MCF 10A (cell line): ENCODE measurements around the gene HIGD1C. TPM values are rescaled to one million over a fixed set of nuclear protein-coding genes. Genes with fewer than 3 reads are reported as not detected.
"Not testable (repeated sequence)": the region's sequence is repeated elsewhere in the genome, so short reads cannot be mapped to it uniquely, and the experiment has no call there.

Experiments used
- BruUV-seq: library from RNA; stranded (reverse); fragments of 400-500 nt; replicated peaks from 2 replicates; lab custom pipeline; 2021; lab: Mats Ljungman, UMichigan
- CTCF ChIA-PET: fragments of 300-600 bp; sonication (Branson Sonifier 250); formaldehyde crosslinking; extraction: SDS; loops from one replicate; lab custom pipeline; 2021; ENCODE audit warnings: antibody characterized with exemption, inconsistent platforms; lab: Yijun Ruan, JAX
- POLR2A ChIA-PET: fragments of 300-600, 350-650 bp; sonication (Branson Sonifier 250); formaldehyde crosslinking; extraction: SDS; loops from one replicate; lab custom pipeline; 2020; ENCODE audit warnings: antibody characterized with exemption, inconsistent platforms; lab: Yijun Ruan, JAX
- DNase-seq: peaks from one replicate; pipeline ENCODE4 v3.0.0-alpha.2; 2018; ENCODE audit not compliant: unreplicated experiment
- H3K27ac Mint-ChIP-seq: one replicate; pipeline ENCODE4 v1.8.0; 2022; ENCODE audit warnings: mild to moderate bottlenecking, low read depth, mixed read lengths; ENCODE audit not compliant: unreplicated experiment
- H3K27me3 Mint-ChIP-seq: one replicate; pipeline ENCODE4 v1.8.0; 2022; ENCODE audit warnings: mixed read lengths; ENCODE audit not compliant: insufficient read depth, unreplicated experiment
- H3K36me3 Mint-ChIP-seq: one replicate; pipeline ENCODE4 v1.8.0; 2022; ENCODE audit warnings: mild to moderate bottlenecking, moderate library complexity, mixed read lengths; ENCODE audit not compliant: insufficient read depth, unreplicated experiment
- H3K4me1 Mint-ChIP-seq: one replicate; pipeline ENCODE4 v1.8.0; 2022; ENCODE audit warnings: mixed read lengths; ENCODE audit not compliant: insufficient read depth, unreplicated experiment
- H3K4me3 Mint-ChIP-seq: one replicate; pipeline ENCODE4 v1.8.0; 2022; ENCODE audit warnings: mild to moderate bottlenecking, moderate library complexity, mixed read lengths; ENCODE audit not compliant: unreplicated experiment
- H3K9me3 Mint-ChIP-seq: one replicate; pipeline ENCODE4 v1.8.0; 2022; ENCODE audit warnings: mixed read lengths; ENCODE audit not compliant: unreplicated experiment
- intact Hi-C: fragments of 100-400 bp; cut with micrococcal nuclease; formaldehyde crosslinking; loops from 2 replicates; pipeline ENCODE4 v1.14.1; 2022
- total RNA-seq: library from RNA; stranded (reverse); gene quantifications from 2 replicates; pipeline ENCODE4 v1.2.3, GENCODE V29; 2022
- TF ChIP-seq, protein P1 (sequence below): fragments of 200-600 bp; IDR thresholded peaks from one replicate; pipeline ENCODE4 v1.8.0; 2022; ENCODE audit warnings: antibody characterized with exemption, mild to moderate bottlenecking; ENCODE audit not compliant: unreplicated experiment

The HIGD1C gene
- total RNA-seq, 1 experiment from 2014 or later, result not detected

DNA sequence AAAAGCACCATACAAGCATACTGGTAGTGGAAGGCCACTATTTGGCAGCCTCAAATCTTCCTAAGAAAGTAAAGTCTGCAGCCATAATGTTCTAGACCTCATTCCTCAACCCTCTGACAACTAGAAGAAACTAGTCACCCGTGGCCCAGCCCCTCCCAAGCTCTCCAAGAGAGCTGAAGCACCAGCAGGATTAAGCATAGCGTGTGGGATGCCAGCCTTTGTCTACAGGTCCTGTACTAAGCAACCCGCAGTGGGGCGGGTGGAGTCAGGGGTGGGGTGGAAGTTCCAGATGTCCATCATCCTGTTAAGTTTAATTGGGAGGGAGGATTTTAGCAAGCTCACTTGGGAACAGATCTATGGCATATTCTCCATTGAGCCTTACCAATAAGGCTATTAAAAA lies 59.6 kb downstream of the HIGD1C start:
- peaks cover 10% of the 10 kb centered on the region for H3K4me1 Mint-ChIP-seq
- TF ChIP-seq, protein P1, sequence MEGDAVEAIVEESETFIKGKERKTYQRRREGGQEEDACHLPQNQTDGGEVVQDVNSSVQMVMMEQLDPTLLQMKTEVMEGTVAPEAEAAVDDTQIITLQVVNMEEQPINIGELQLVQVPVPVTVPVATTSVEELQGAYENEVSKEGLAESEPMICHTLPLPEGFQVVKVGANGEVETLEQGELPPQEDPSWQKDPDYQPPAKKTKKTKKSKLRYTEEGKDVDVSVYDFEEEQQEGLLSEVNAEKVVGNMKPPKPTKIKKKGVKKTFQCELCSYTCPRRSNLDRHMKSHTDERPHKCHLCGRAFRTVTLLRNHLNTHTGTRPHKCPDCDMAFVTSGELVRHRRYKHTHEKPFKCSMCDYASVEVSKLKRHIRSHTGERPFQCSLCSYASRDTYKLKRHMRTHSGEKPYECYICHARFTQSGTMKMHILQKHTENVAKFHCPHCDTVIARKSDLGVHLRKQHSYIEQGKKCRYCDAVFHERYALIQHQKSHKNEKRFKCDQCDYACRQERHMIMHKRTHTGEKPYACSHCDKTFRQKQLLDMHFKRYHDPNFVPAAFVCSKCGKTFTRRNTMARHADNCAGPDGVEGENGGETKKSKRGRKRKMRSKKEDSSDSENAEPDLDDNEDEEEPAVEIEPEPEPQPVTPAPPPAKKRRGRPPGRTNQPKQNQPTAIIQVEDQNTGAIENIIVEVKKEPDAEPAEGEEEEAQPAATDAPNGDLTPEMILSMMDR, result no peak
- POLR2A ChIA-PET, result interaction anchor here (0.7 to 2.0 kb wide), 8 partner anchors 10 to 329 kb away, joined by 3 to 12 read pairs (median 4); partner anchors contain the start of gene SLC11A2
- no peaks in the 10 kb centered on the region for H3K27me3 Mint-ChIP-seq
- H3K4me3 Mint-ChIP-seq, result no peak overlapping the region
- no TSS peak for BruUV-seq
- CTCF ChIA-PET, result interaction anchor here (0.5 to 0.6 kb wide), 2 partner anchors 26 to 85 kb away, joined by 3 read pairs; no protein-coding TSS in a partner anchor
- peaks cover 20% of the 10 kb centered on the region for H3K36me3 Mint-ChIP-seq
- no peak for DNase-seq
- no peak overlapping the region for H3K27ac Mint-ChIP-seq
- H3K9me3 Mint-ChIP-seq, result no peaks in the 10 kb centered on the region
- intact Hi-C loops, result no loop called here

DNA sequence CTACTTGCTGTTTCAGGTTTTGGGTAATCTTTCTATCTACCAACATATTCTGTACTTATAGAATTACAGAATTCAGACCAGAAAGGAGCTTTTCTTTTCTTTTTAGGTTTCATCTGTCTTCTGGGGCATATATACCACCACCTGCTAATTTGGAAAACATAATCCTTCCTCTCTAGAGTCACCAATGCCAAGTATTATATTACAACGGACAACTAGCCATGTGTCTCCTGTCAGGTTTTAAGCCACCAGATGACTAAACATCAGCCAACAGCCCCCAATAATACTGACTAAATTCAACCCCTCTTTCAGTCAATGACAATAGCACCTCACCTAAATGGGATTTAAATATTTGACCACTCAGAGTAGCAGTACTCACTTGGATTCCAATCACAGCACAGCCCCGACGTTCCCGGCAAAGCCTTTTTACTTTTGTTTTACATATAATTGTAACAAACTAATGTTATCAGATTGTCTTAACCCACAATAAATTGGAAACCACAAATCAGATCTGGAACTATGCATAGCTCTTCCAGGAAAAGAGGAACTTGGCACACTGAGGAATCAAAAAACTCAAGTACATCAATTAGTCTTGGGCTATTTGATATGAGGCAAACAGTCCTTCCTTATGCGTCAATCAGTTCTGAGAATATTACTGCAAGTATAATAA lies 60.4 kb downstream of the HIGD1C start:
- no peaks in the 10 kb centered on the region for H3K27me3 Mint-ChIP-seq
- no peak for DNase-seq
- H3K4me1 Mint-ChIP-seq, result peaks cover 10% of the 10 kb centered on the region
- peaks cover 12% of the 10 kb centered on the region for H3K36me3 Mint-ChIP-seq
- no peaks in the 10 kb centered on the region for H3K9me3 Mint-ChIP-seq
- TF ChIP-seq, protein P1, result no peak
- no peak overlapping the region for H3K27ac Mint-ChIP-seq
- CTCF ChIA-PET, result interaction anchor here (0.5 to 0.7 kb wide), 2 partner anchors 216 to 246 kb away, joined by 3 read pairs; no protein-coding TSS in a partner anchor
- POLR2A ChIA-PET, result interaction anchor here (0.7 to 2.0 kb wide), 7 partner anchors 10 to 369 kb away, joined by 3 to 12 read pairs (median 4); partner anchors contain the start of gene SLC11A2
- H3K4me3 Mint-ChIP-seq, result no peak overlapping the region
- BruUV-seq, result no TSS peak
- intact Hi-C loops, result no loop called here

DNA sequence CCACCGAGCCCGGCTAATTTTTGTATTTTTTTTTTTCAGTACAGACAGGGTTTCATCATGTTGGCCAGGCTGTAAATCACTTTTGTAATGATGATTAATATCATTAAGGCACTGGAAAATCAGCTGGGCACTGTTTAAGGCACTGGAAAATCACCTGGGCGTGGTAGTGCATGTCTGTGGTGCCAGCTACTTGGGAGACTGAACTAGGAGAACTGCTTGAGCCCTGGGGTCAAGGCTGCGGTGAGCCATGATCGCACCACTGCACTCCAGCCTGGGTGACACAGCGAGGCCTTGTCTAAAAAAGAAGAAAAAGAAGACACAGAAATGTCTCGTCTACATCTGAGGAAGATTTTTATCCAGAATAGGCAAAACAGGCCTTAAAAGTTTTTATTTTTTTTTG lies 61.1 kb downstream of the HIGD1C start:
- intact Hi-C loops, result no loop called here
- peak; percentile 27 for DNase-seq
- CTCF ChIA-PET, result interaction anchor here (0.6 to 0.7 kb wide), 3 partner anchors 247 to 860 kb away, joined by 3 read pairs; no protein-coding TSS in a partner anchor
- TF ChIP-seq, protein P1, result no peak
- Mint-ChIP-seq H3K4me3 (no peak overlapping the region), H3K36me3 (peaks cover 7% of the 10 kb centered on the region), H3K9me3 (no peaks in the 10 kb centered on the region), H3K27ac (no peak overlapping the region), H3K27me3 (no peaks in the 10 kb centered on the region), H3K4me1 (peaks cover 10% of the 10 kb centered on the region)
- POLR2A ChIA-PET, result interaction anchor here (0.6 to 1.5 kb wide), 3 partner anchors 12 to 68 kb away, joined by 3 to 4 read pairs (median 4); partner anchors contain the start of gene SLC11A2
- BruUV-seq, result no TSS peak

DNA sequence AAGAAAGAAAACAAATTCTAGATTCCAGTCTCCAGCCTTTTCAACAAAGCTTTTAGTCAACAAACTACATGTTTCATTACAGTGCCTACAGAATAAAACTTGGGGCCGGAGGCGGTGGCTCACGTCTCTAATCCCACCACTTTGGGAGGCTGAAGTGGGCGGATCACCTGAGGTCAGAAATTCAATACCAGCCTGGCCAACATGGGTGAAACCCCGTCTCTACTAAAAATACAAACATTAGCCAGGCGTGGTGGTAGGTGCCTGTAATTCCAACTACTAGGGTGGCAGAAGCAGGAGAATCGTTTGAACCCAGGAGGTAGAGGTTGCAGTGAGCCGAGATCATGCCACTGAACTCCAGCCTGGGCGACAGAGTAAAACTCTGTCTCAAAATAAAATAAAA lies 62.1 kb downstream of the HIGD1C start:
- H3K27ac Mint-ChIP-seq, H3K4me3 Mint-ChIP-seq, POLR2A ChIA-PET, H3K27me3 Mint-ChIP-seq, H3K9me3 Mint-ChIP-seq, H3K36me3 Mint-ChIP-seq, BruUV-seq, DNase-seq, H3K4me1 Mint-ChIP-seq, intact Hi-C loops: not testable (repeated sequence)
- CTCF ChIA-PET, result interaction anchor here (0.6 to 0.7 kb wide), 2 partner anchors 240 to 314 kb away, joined by 3 read pairs; no protein-coding TSS in a partner anchor
